Neural crest cell (in vitro differentiated cells): ENCODE data around the gene TMEM135. TPM values are rescaled to one million over a fixed set of nuclear protein-coding genes. Genes with fewer than 3 reads are reported as not detected.

ENCODE experiments used
- DNase-seq: peaks from one replicate; pipeline ENCODE4 v3.0.0; 2021; ENCODE audit warnings: low read depth, mixed read lengths, low spot score
- H3K27ac Mint-ChIP-seq: one replicate; pipeline ENCODE4 v1.8.0; 2021; ENCODE audit warnings: mild to moderate bottlenecking, mixed read lengths; ENCODE audit not compliant: unreplicated experiment
- H3K27me3 Mint-ChIP-seq: 2 replicates; pipeline ENCODE4 v1.8.0; 2021; ENCODE audit warnings: low read depth, mild to moderate bottlenecking, mixed read lengths
- H3K36me3 Mint-ChIP-seq: 2 replicates; pipeline ENCODE4 v1.8.0; 2021; ENCODE audit warnings: low read depth, mild to moderate bottlenecking, mixed read lengths
- H3K4me1 Mint-ChIP-seq: 2 replicates; pipeline ENCODE4 v1.8.0; 2021; ENCODE audit warnings: mixed read lengths
- H3K4me3 Mint-ChIP-seq: one replicate; pipeline ENCODE4 v1.8.0; 2021; ENCODE audit warnings: mild to moderate bottlenecking, mixed read lengths
- H3K9me3 Mint-ChIP-seq: 2 replicates; pipeline ENCODE4 v1.8.0; 2021; ENCODE audit warnings: mixed read lengths
- total RNA-seq: library from RNA; stranded (reverse); gene quantifications from 2 replicates; pipeline ENCODE4 v1.2.1, GENCODE V29; 2021
- TF ChIP-seq, protein P1 (sequence below): fragments of 200-600 bp; sonication (generic); conservative IDR thresholded peaks from 2 replicates; pipeline ENCODE4 v1.5.0; 2021; ENCODE audit warnings: antibody characterized with exemption, mild to moderate bottlenecking

The TMEM135 gene
- total RNA-seq, 1 donor from 2014 or later: 39.5 TPM

DNA sequence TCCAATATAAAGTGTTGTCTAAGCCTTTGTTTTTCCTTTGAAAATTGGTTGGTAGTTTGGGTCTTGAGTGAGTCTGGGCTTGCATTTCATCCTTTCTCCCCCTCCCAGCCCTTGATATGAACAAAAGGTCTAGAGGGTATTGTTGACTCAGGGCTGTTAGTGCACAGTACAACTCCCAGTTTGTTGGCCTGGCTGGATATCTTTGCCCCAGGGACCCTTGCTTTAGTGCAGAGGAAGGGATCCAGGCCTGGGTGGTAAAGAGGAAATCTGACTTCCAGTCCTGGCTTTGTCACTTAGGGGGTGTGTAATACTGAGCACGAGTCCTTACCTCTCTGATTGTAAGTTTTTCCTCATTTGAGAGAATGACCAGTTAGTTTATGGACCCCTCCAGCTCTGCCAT lies 330.4 kb downstream of the TMEM135 start:
- Mint-ChIP-seq H3K4me3 (no peak overlapping the region), H3K27ac (no peak overlapping the region), H3K9me3 (peaks cover 2% of the 10 kb centered on the region), H3K27me3 (no peaks in the 10 kb centered on the region), H3K4me1 (no peaks in the 10 kb centered on the region), H3K36me3 (no peaks in the 10 kb centered on the region)
- TF ChIP-seq, protein P1, sequence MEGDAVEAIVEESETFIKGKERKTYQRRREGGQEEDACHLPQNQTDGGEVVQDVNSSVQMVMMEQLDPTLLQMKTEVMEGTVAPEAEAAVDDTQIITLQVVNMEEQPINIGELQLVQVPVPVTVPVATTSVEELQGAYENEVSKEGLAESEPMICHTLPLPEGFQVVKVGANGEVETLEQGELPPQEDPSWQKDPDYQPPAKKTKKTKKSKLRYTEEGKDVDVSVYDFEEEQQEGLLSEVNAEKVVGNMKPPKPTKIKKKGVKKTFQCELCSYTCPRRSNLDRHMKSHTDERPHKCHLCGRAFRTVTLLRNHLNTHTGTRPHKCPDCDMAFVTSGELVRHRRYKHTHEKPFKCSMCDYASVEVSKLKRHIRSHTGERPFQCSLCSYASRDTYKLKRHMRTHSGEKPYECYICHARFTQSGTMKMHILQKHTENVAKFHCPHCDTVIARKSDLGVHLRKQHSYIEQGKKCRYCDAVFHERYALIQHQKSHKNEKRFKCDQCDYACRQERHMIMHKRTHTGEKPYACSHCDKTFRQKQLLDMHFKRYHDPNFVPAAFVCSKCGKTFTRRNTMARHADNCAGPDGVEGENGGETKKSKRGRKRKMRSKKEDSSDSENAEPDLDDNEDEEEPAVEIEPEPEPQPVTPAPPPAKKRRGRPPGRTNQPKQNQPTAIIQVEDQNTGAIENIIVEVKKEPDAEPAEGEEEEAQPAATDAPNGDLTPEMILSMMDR: no peak
- DNase-seq: no peak

- Mint-ChIP-seq H3K9me3 (peaks cover 2% of the 10 kb centered on the region), H3K27ac (no peak overlapping the region), H3K4me3 (no peak overlapping the region), H3K4me1 (no peaks in the 10 kb centered on the region), H3K36me3 (no peaks in the 10 kb centered on the region), H3K27me3 (no peaks in the 10 kb centered on the region)
- TF ChIP-seq, protein P1: no peak
- no peak for DNase-seq
These were observed 331.2 kb downstream of the TMEM135 start for GRCh38 chr11:87368858-87369480.

GRCh38 chr11:87369888-87370287 lies 332.2 kb downstream of the TMEM135 start:
- no peaks in the 10 kb centered on the region for H3K36me3 Mint-ChIP-seq
- no peaks in the 10 kb centered on the region for H3K4me1 Mint-ChIP-seq
- H3K9me3 Mint-ChIP-seq: peaks cover 2% of the 10 kb centered on the region
- no peak overlapping the region for H3K4me3 Mint-ChIP-seq
- H3K27ac Mint-ChIP-seq: no peak overlapping the region
- H3K27me3 Mint-ChIP-seq: no peaks in the 10 kb centered on the region
- TF ChIP-seq, protein P1: no peak
- DNase-seq: no peak

DNA sequence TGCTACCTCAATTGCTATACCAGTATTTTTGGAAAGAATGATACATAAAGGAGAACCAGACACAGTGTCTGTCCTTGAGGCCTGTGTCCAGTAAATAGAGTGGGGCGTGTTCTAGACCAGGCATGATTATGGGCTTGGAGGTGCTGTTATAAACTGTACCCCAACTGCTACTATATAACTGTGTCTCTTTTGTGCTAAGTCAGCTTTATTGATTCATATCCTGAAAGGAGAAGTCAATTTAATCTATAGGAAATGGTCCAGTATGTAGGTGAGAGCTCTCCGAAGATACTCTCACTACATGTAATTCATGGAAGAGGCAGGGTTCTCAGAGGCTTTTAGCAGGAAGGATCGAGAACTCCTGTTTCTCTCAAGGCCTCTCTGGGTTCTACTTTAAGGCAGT lies 334.3 kb downstream of the TMEM135 start:
- DNase-seq: no peak
- Mint-ChIP-seq H3K4me1 (no peaks in the 10 kb centered on the region), H3K27ac (no peak overlapping the region), H3K4me3 (no peak overlapping the region), H3K9me3 (peaks cover 2% of the 10 kb centered on the region), H3K36me3 (no peaks in the 10 kb centered on the region), H3K27me3 (no peaks in the 10 kb centered on the region)
- TF ChIP-seq, protein P1: no peak

Other genes with a start within 250 kb of the TMEM135 start
- gene PRSS23, start 237.4 kb upstream of the TMEM135 start, total RNA-seq: 27.5 and 27.6 TPM in 2 replicates
- 4.1 and 4.6 TPM in 2 replicates for gene FZD4, start 82.5 kb upstream of the TMEM135 start, total RNA-seq